Measurements from ENCODE around the gene STAP1.
"Not testable (repeated sequence)": the region's sequence is repeated elsewhere in the genome, so short reads cannot be mapped to it uniquely, and the experiment has no call there.

Gene STAP1

DNA sequence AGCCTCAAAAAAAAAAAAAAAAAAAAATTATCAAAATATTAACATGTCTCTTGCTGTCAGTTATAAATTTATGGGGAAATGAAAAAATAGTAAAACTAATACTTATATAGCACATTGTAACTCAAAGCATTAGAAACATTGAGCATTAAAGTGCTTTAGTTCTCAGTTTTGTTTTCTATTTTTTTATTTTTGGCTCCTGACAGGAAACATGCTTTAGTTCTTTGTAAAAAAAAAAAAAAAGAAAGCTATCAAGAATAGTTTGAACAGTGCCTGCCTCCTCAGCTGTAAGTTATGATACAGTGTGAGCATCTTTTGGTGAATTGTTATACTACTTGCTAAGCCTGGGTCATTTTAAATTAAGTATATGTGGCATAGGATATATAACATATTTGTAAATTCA is 8.1 kb upstream of the STAP1 start:
- H3K9ac ChIP-seq (ENCODE audit: insufficient read length), result no peak overlapping the region
- H3K4me3 ChIP-seq, result no peak overlapping the region
- H3K27ac ChIP-seq, result no peak overlapping the region

DNA sequence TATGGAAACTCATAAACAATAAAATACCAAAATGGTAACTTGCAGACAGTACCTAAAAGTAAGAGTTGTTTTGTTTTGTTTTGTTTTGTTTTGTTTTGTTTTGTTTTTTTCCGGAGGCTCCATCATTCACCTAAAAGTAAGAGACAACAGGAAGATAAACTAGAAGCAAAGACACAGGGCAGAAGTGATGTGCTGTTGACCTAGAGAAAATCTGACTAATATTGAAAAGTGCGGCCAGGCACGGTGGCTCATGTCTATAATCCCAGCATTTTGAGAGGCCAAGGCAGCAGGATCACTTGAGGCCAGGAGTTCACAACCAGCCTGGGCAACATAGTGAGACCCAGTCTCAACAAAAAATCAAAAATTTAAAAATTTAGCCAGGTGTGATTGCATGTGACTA is 7.7 kb upstream of the STAP1 start:
- Histone ChIP-seq H3K36me3 (ENCODE audit: insufficient read depth, low read length) (no peaks in the 10 kb centered on the region), H3K9ac (ENCODE audit: insufficient read length) (no peak overlapping the region), H3K4me3 (no peak overlapping the region), H3K9me3 (ENCODE audit: low read depth, low read length) (no peaks in the 10 kb centered on the region), H3K27ac (no peak overlapping the region)
- no peak for DNase-seq (ENCODE audit: low read depth, low spot score)
- no peak for TF ChIP-seq EZH2 (IDR thresholded peaks at IDR 0.05)
- TF ChIP-seq FOXP2 (optimal IDR thresholded peaks at IDR 0.05; ENCODE audit: control extremely low read depth, extremely low read length, insufficient read depth), result no peak
- no peak for TF ChIP-seq POLR2AphosphoS5 (IDR thresholded peaks at IDR 0.05; ENCODE audit: borderline replicate concordance, low read depth, low read length)

More for the DNA sequence above, 8.1 kb upstream of the STAP1 start:
- DNase-seq (ENCODE audit: low read depth, low spot score), result no peak
- no peak for TF ChIP-seq FOXP2 (optimal IDR thresholded peaks at IDR 0.05; ENCODE audit: control extremely low read depth, extremely low read length, insufficient read depth)
- no peak for TF ChIP-seq POLR2AphosphoS5 (IDR thresholded peaks at IDR 0.05; ENCODE audit: borderline replicate concordance, low read depth, low read length)
- no peak for TF ChIP-seq EZH2 (IDR thresholded peaks at IDR 0.05)
- H3K36me3 ChIP-seq (ENCODE audit: insufficient read depth, low read length), result no peaks in the 10 kb centered on the region
- H3K9me3 ChIP-seq (ENCODE audit: low read depth, low read length), result no peaks in the 10 kb centered on the region

DNA sequence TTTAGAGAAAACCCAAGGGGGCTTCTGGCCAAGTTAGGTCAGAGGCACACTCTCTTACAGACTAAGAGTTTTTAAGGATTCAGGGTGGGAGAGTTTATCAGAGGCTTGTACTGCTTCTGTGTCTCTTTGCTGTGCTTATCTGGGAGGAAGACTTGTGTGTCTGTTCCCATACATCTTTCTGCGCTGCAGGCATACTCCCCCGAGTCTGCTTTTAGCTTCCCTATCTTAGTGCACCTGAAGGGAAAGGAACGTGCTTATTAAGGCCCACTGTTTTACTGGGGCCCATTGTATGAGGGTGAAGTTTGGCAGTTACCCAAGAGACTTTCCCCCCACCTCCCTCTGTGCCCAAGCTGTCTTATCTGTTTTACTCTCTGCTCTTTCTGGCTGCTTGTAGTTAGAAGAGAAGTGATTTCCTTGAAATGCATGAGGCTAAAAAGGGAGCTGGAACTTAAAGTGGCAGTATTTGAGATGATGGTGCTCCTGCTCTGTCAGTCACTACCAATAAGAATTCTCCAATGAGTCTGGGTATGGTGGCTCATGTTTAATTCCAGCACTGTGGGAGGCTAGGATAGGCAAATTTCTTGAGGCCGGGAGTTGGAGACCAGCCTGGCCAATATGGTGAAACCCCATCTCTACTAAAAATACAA is 6.3 kb upstream of the STAP1 start:
- H3K27ac ChIP-seq; DNase-seq (ENCODE audit: low read depth, low spot score); H3K9me3 ChIP-seq (ENCODE audit: low read depth, low read length); H3K4me3 ChIP-seq; H3K36me3 ChIP-seq (ENCODE audit: insufficient read depth, low read length); H3K9ac ChIP-seq (ENCODE audit: insufficient read length): not testable (repeated sequence)

DNA sequence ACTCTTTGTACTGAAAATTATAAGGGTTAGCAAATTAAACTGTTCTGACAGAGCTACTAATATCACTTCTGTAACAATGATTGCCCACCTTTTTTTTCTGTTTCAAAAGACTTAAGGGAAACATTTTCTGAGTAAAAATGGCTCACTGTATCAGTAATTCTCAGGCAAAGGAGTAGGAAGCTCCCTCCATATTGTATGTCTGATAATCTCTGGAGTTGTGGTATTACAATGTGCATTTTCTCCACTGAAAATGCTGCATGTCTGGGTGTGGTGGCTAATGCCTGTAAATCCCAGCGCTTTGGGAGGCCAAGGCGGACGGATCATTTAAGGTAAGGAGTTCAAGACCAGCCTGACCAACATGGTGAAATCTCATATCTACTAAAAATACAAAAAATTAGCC is 4.4 kb upstream of the STAP1 start:
- no peaks in the 10 kb centered on the region for H3K9me3 ChIP-seq (ENCODE audit: low read depth, low read length)
- H3K36me3 ChIP-seq (ENCODE audit: insufficient read depth, low read length), result no peaks in the 10 kb centered on the region
- H3K4me3 ChIP-seq, result no peak overlapping the region
- H3K27ac ChIP-seq, result no peak overlapping the region
- H3K9ac ChIP-seq (ENCODE audit: insufficient read length), result no peak overlapping the region
- TF ChIP-seq EZH2 (IDR thresholded peaks at IDR 0.05) (no peak), FOXP2 (optimal IDR thresholded peaks at IDR 0.05; ENCODE audit: control extremely low read depth, extremely low read length, insufficient read depth) (no peak), POLR2AphosphoS5 (IDR thresholded peaks at IDR 0.05; ENCODE audit: borderline replicate concordance, low read depth, low read length) (no peak)
- DNase-seq (ENCODE audit: low read depth, low spot score), result no peak

DNA sequence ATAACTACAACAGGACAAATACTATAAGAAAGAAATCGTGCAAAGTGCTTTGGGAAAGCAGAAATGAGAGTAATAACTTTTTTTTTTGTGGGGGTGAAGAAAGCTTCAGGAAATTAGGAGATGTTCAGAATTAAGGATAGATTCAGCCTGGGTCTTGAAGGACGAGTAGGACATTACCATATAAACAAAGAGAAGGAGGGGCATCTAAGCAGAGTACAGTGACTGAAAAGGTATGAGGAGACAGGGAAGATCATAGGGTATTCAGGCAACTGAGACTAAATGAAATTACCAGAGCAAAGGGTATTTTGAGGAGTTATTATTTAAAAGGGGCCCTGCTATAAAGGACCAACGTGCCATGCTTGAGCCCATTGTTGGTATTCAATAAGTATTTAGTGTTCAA is 3.1 kb upstream of the STAP1 start:
- TF ChIP-seq EZH2 (IDR thresholded peaks at IDR 0.05) (no peak), POLR2AphosphoS5 (IDR thresholded peaks at IDR 0.05; ENCODE audit: borderline replicate concordance, low read depth, low read length) (no peak), FOXP2 (optimal IDR thresholded peaks at IDR 0.05; ENCODE audit: control extremely low read depth, extremely low read length, insufficient read depth) (no peak)
- H3K27ac ChIP-seq, result no peak overlapping the region
- H3K4me3 ChIP-seq, result no peak overlapping the region
- no peaks in the 10 kb centered on the region for H3K9me3 ChIP-seq (ENCODE audit: low read depth, low read length)
- no peak overlapping the region for H3K9ac ChIP-seq (ENCODE audit: insufficient read length)
- DNase-seq (ENCODE audit: low read depth, low spot score), result no peak
- H3K36me3 ChIP-seq (ENCODE audit: insufficient read depth, low read length), result no peaks in the 10 kb centered on the region

DNA sequence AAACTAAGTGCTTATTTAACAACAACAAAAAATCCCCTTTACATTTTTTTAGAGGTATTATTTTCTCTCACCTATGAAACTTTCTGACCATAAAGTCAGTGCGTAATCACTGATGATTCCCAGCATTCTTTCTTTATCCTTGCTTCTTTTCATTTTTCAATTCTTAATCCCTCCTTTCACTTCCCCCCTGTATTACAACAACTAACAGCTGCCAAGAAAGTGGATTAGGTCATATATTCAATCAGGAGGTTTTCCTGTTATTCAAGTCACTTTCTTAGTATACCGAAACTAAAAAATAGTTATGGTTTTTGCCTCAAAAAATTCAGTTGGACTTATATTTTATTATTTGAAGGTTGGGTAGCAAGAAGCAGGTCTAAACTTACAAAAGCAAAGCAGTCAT is 2.1 kb upstream of the STAP1 start:
- Histone ChIP-seq H3K9me3 (ENCODE audit: low read depth, low read length) (no peaks in the 10 kb centered on the region), H3K4me3 (no peak overlapping the region), H3K36me3 (ENCODE audit: insufficient read depth, low read length) (no peaks in the 10 kb centered on the region), H3K27ac (no peak overlapping the region), H3K9ac (ENCODE audit: insufficient read length) (no peak overlapping the region)
- DNase-seq (ENCODE audit: low read depth, low spot score), result no peak
- no peak for TF ChIP-seq POLR2AphosphoS5 (IDR thresholded peaks at IDR 0.05; ENCODE audit: borderline replicate concordance, low read depth, low read length)
- TF ChIP-seq FOXP2 (optimal IDR thresholded peaks at IDR 0.05; ENCODE audit: control extremely low read depth, extremely low read length, insufficient read depth), result no peak
- TF ChIP-seq EZH2 (IDR thresholded peaks at IDR 0.05), result no peak

DNA sequence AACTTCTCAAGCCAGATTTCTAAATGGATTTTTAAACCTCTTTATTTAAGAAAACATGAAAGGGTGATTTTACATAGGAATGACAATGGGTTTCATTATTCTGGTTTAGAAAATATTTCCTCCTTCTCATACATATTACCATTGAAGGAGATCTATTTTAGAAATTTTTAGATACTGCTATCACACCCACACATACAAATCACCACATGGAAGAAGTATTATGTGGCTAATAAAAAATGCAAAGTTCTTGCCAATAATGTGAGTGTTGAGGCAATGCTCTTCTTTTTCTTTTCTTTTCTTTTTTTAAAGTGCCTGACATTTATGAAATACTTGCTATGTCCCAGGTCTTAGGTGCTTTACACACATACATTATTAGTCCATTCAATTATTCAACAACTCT is 6.8 kb downstream of the STAP1 start:
- no peak for TF ChIP-seq FOXP2 (optimal IDR thresholded peaks at IDR 0.05; ENCODE audit: control extremely low read depth, extremely low read length, insufficient read depth)
- TF ChIP-seq EZH2 (IDR thresholded peaks at IDR 0.05), result no peak
- TF ChIP-seq POLR2AphosphoS5 (IDR thresholded peaks at IDR 0.05; ENCODE audit: borderline replicate concordance, low read depth, low read length), result no peak
- H3K9ac ChIP-seq (ENCODE audit: insufficient read length), result no peak overlapping the region
- H3K27ac ChIP-seq, result no peak overlapping the region
- no peak for DNase-seq (ENCODE audit: low read depth, low spot score)
- no peak overlapping the region for H3K4me3 ChIP-seq
- no peaks in the 10 kb centered on the region for H3K36me3 ChIP-seq (ENCODE audit: insufficient read depth, low read length)
- H3K9me3 ChIP-seq (ENCODE audit: low read depth, low read length), result no peaks in the 10 kb centered on the region

DNA sequence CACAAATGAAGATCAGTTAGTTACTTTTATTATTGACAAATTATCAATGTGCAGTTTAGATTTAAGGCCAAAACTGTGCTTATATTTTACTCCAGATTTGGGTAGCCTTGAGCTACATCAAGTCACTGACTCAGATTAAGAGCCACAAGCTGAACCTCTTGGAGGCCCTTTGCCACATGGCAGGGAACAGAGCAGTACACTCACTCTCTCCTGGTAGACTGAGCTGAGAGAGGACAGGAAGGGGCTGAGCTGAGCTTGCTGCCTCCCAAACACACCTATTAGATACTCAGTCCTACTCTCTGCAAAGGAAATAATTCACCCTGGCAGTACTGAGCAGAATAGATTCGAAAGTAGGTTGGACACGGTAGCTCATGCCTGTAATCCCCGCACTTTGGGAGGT is 7.8 kb downstream of the STAP1 start:
- no peak for DNase-seq (ENCODE audit: low read depth, low spot score)
- Histone ChIP-seq H3K4me3 (no peak overlapping the region), H3K27ac (no peak overlapping the region), H3K9ac (ENCODE audit: insufficient read length) (no peak overlapping the region), H3K9me3 (ENCODE audit: low read depth, low read length) (no peaks in the 10 kb centered on the region), H3K36me3 (ENCODE audit: insufficient read depth, low read length) (no peaks in the 10 kb centered on the region)
- TF ChIP-seq POLR2AphosphoS5 (IDR thresholded peaks at IDR 0.05; ENCODE audit: borderline replicate concordance, low read depth, low read length) (no peak), EZH2 (IDR thresholded peaks at IDR 0.05) (no peak), FOXP2 (optimal IDR thresholded peaks at IDR 0.05; ENCODE audit: control extremely low read depth, extremely low read length, insufficient read depth) (no peak)

DNA sequence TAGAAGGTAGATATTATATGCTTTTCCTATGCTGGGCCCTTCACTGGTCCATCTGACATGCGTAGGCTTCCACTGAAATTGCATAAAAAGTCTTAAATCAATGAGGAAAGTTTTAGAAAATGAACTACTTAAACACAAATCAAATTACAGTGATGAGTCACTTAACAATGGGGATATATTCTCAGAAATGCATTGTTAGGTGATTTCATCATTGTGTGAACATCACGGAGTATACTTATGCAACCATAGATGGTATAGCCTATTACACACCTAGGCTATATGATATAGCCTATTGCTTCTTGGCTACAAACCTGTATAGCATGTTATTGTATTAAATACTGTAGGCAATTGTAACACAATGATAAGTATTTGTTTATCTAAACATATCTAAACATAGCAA is 10.3 kb downstream of the STAP1 start:
- TF ChIP-seq FOXP2 (optimal IDR thresholded peaks at IDR 0.05; ENCODE audit: control extremely low read depth, extremely low read length, insufficient read depth) (no peak), POLR2AphosphoS5 (IDR thresholded peaks at IDR 0.05; ENCODE audit: borderline replicate concordance, low read depth, low read length) (no peak)
- Histone ChIP-seq H3K4me3 (no peak overlapping the region), H3K9me3 (ENCODE audit: low read depth, low read length) (no peaks in the 10 kb centered on the region), H3K9ac (ENCODE audit: insufficient read length) (no peak overlapping the region), H3K27ac (no peak overlapping the region), H3K36me3 (ENCODE audit: insufficient read depth, low read length) (no peaks in the 10 kb centered on the region)
- no peak for DNase-seq (ENCODE audit: low read depth, low spot score)
